Ishikawa (cell line): ENCODE results near the gene ANXA2.

Experiments
- CEBPB ChIP-seq: IDR thresholded peaks from 2 replicates; pipeline ENCODE4 v1.6.1; 2012
- CREB1 ChIP-seq: IDR thresholded peaks from 2 replicates; pipeline ENCODE4 v1.6.1; 2012; ENCODE audit warnings: low read depth
- EGR1 ChIP-seq: IDR thresholded peaks from 2 replicates; pipeline ENCODE4 v1.6.1; 2012
- EP300 ChIP-seq: IDR thresholded peaks from 2 replicates; pipeline ENCODE4 v1.6.1; 2012; ENCODE audit warnings: borderline replicate concordance
- FOXM1 ChIP-seq: IDR thresholded peaks from 2 replicates; pipeline ENCODE4 v1.6.1; 2012; ENCODE audit warnings: low read depth, borderline replicate concordance
- MAX ChIP-seq: IDR thresholded peaks from 2 replicates; pipeline ENCODE4 v1.6.1; 2012
- NFIC ChIP-seq: IDR thresholded peaks from 2 replicates; pipeline ENCODE4 v1.6.1; 2012
- RAD21 ChIP-seq: IDR thresholded peaks from 2 replicates; pipeline ENCODE4 v1.6.1; 2012; ENCODE audit warnings: low read depth
- REST ChIP-seq: IDR thresholded peaks from 2 replicates; pipeline ENCODE4 v1.6.1; 2012; ENCODE audit warnings: low read depth, mild to moderate bottlenecking
- TAF1 ChIP-seq: IDR thresholded peaks from 2 replicates; pipeline ENCODE4 v1.6.1; 2012; ENCODE audit warnings: low read depth, mild to moderate bottlenecking
- TCF12 ChIP-seq: IDR thresholded peaks from 2 replicates; pipeline ENCODE4 v1.6.1; 2012; ENCODE audit warnings: low read depth
- USF1 ChIP-seq: IDR thresholded peaks from 2 replicates; pipeline ENCODE4 v1.6.1; 2012
- YY1 ChIP-seq: IDR thresholded peaks from 2 replicates; pipeline ENCODE4 v1.6.1; 2012; ENCODE audit warnings: low read depth
- ZBTB7A ChIP-seq: IDR thresholded peaks from 2 replicates; pipeline ENCODE4 v1.6.1; 2012; ENCODE audit warnings: low read depth

GRCh38 chr15:60325905-60326304 is 71.9 kb downstream of the ANXA2 start:
- TF ChIP-seq USF1, result no peak
- no peak for TF ChIP-seq EP300
- no peak for TF ChIP-seq ZBTB7A
- no peak for TF ChIP-seq MAX
- no peak for TF ChIP-seq RAD21
- no peak for TF ChIP-seq YY1
- TF ChIP-seq CEBPB, result no peak
- TF ChIP-seq NFIC, result no peak
- TF ChIP-seq CREB1, result no peak
- no peak for TF ChIP-seq FOXM1
- TF ChIP-seq REST, result no peak
- no peak for TF ChIP-seq TAF1
- TF ChIP-seq EGR1, result no peak
- no peak for TF ChIP-seq TCF12
